Measurements from ENCODE around the gene CDYL2.

DNA sequence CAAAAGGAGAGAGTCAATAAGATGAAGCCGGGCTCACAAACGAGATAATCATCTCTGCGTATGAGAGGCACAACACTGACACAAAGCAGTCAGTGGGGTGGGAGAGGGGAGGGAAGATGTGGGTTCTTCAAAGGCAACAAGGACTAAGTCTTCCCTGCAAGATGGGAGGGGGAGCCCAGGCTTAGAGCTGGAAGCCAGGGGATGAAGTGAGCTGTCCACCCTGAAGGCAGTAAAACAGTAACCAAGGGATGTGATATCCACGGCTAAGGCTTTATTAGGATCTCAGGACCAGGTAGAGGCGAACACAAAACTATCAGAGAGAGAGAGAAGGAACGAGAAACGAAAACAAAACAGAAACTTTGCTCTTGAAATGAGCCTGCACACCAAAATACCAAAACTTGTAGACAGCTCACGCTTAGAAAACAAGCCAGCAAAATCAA, 147.7 kb downstream of the CDYL2 start:
- TF ChIP-seq, protein P1, sequence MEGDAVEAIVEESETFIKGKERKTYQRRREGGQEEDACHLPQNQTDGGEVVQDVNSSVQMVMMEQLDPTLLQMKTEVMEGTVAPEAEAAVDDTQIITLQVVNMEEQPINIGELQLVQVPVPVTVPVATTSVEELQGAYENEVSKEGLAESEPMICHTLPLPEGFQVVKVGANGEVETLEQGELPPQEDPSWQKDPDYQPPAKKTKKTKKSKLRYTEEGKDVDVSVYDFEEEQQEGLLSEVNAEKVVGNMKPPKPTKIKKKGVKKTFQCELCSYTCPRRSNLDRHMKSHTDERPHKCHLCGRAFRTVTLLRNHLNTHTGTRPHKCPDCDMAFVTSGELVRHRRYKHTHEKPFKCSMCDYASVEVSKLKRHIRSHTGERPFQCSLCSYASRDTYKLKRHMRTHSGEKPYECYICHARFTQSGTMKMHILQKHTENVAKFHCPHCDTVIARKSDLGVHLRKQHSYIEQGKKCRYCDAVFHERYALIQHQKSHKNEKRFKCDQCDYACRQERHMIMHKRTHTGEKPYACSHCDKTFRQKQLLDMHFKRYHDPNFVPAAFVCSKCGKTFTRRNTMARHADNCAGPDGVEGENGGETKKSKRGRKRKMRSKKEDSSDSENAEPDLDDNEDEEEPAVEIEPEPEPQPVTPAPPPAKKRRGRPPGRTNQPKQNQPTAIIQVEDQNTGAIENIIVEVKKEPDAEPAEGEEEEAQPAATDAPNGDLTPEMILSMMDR (IDR thresholded peaks at IDR 0.05; ENCODE audit: poor library complexity, severe bottlenecking), result no peak
- no peak for TF ChIP-seq RAD21 (conservative IDR thresholded peaks at IDR 0.05)
- no peak for TF ChIP-seq EZH2 (IDR thresholded peaks at IDR 0.05; ENCODE audit: borderline replicate concordance, insufficient read depth, low read length, poor library complexity, severe bottlenecking)
- no peak for TF ChIP-seq TAF1 (IDR thresholded peaks at IDR 0.05; ENCODE audit: low read depth)
- TF ChIP-seq, protein P2, sequence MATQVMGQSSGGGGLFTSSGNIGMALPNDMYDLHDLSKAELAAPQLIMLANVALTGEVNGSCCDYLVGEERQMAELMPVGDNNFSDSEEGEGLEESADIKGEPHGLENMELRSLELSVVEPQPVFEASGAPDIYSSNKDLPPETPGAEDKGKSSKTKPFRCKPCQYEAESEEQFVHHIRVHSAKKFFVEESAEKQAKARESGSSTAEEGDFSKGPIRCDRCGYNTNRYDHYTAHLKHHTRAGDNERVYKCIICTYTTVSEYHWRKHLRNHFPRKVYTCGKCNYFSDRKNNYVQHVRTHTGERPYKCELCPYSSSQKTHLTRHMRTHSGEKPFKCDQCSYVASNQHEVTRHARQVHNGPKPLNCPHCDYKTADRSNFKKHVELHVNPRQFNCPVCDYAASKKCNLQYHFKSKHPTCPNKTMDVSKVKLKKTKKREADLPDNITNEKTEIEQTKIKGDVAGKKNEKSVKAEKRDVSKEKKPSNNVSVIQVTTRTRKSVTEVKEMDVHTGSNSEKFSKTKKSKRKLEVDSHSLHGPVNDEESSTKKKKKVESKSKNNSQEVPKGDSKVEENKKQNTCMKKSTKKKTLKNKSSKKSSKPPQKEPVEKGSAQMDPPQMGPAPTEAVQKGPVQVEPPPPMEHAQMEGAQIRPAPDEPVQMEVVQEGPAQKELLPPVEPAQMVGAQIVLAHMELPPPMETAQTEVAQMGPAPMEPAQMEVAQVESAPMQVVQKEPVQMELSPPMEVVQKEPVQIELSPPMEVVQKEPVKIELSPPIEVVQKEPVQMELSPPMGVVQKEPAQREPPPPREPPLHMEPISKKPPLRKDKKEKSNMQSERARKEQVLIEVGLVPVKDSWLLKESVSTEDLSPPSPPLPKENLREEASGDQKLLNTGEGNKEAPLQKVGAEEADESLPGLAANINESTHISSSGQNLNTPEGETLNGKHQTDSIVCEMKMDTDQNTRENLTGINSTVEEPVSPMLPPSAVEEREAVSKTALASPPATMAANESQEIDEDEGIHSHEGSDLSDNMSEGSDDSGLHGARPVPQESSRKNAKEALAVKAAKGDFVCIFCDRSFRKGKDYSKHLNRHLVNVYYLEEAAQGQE (IDR thresholded peaks at IDR 0.05; ENCODE audit: borderline replicate concordance), result no peak
- TF ChIP-seq POLR2AphosphoS5 (IDR thresholded peaks at IDR 0.05), result no peak
- TF ChIP-seq EP300 (conservative IDR thresholded peaks at IDR 0.05; ENCODE audit: poor library complexity, severe bottlenecking), result no peak
